Measurements from ENCODE around the gene F11R. TPM values are rescaled to one million over a fixed set of nuclear protein-coding genes. Genes with fewer than 3 reads are reported as not detected.
"Not testable (repeated sequence)": the region's sequence is repeated elsewhere in the genome, so short reads cannot be mapped to it uniquely, and the experiment has no call there.

F11R gene
- total RNA-seq, 1 donor from 2014 or later, result 166 TPM

- DNase-seq (ENCODE audit: low spot score), result no peak
Observed at GRCh38 chr1:160972939-160973338, 48.0 kb downstream of the F11R start.

DNA sequence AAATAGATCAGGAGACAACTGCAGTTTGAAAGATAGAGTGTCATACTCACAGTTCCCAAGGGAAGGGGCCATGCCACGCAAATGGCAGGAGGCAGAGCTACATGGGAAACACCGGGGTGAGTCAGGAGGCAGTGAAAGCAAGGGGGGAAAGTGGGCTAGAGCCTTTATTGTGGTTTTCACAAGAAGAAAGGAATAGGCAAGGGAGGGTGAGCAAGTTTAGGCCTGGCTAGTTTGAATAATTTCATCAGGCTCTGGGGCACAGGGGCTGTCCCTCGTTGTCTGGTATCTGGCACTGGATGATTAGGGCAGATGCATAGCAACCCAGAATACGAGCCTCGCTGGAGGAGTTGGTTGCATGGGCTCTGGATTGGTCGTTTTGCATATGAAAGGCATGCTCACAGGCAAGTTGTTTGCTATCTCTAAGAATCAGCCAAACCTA, 49.3 kb downstream of the F11R start:
- no peak for DNase-seq (ENCODE audit: low spot score)

DNA sequence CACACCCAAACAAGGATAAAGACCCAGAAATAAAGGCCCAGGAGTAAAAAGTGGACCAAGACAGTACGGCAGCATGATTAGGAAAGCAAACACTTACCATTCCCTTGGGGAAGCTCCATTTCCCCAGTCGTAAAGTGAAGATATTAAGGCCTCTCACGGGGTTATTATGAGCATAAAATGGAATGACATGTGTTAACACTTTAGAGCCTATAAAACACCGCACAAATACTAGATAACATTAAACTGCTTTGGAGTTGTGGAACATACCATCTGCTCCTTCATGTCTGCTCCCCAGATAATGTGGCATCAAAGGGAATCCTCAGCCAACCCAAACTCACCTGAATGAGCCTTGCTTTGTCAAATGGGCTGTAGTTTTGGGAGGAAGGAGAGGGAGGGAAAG, 57.4 kb downstream of the F11R start:
- DNase-seq (ENCODE audit: low spot score), result no peak

GRCh38 chr1:160961419-160961818, 59.5 kb downstream of the F11R start:
- DNase-seq (ENCODE audit: low spot score), result no peak

- DNase-seq (ENCODE audit: low spot score), result no peak
Observed at GRCh38 chr1:160956966-160957365, 64.0 kb downstream of the F11R start.

DNA sequence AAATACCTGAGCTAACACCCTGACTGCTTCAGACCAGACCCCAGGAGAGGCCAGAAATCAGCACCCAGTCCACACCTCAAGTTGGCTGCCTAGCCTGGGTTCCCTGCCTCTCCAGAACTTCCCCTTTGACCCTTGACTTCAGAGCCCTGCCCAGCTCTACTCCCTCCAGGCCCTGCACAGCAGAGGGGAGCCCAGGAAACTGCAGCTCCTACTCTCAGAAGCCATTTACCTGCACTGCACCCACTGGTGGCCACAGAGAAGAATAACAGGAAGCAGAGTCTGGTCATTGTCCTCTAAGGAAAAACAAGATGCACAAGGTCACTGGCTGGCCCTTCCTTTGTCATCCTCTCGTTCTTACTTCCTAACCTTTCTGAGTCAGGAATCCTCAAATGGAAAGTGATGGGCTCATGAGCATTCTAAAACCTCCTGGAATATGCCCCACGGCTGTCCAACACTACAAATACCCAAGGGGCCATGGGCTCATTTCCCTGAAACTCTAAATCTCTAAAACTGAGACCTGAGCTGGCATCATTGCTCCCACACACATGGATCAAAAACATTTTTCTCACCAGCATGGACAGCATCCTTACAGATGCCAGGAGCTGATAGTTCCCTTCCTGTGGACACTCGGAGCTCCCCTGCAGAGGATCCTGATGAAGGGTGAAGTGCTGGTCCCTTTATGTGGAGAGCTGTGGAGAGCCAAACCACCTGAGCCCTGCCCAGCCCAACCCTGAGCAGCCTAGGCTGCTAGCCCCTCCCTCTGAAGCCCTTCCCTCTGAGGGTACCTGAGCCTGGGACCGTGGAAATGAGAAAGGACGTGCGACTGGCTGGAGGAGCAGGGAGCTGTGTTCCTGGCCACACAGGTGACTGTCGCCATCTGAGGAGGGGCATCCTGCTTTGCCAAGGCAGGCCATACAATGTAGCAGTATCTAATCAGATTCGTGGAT, 66.5 kb downstream of the F11R start, which contains the start of gene ITLN2:
Gene ITLN2, minus strand, starts transcription at position 652 of the 947 bp plus-strand sequence. Its CDS starts 68 bp downstream, at position 584.
- DNase-seq (ENCODE audit: low spot score), result no peak

DNA sequence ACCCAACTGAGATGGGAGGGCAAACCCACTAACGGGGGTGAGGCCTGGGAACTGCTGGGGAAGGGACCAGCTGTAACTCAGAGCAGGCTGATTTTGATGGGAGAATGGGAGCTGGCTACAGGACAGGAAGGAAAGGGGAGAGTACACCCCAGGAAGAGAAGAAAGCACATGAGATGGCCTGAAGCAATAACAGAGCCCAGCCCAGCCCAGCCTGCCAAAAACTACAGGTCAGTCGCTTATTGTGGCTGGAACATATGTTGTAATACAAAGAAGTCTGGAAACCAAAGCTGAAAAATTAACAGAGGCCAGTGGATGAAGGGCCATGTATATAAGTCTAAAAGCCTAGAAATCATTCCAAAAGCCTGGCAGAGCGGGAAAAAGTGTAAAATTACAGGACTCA, 67.9 kb downstream of the F11R start:
- no peak for DNase-seq (ENCODE audit: low spot score)

- DNase-seq (ENCODE audit: low spot score), result no peak
Observed at GRCh38 chr1:160952129-160952510, 68.8 kb downstream of the F11R start.

GRCh38 chr1:160951443-160952128, 69.4 kb downstream of the F11R start:
- DNase-seq (ENCODE audit: low spot score), result peak; percentile 60

DNA sequence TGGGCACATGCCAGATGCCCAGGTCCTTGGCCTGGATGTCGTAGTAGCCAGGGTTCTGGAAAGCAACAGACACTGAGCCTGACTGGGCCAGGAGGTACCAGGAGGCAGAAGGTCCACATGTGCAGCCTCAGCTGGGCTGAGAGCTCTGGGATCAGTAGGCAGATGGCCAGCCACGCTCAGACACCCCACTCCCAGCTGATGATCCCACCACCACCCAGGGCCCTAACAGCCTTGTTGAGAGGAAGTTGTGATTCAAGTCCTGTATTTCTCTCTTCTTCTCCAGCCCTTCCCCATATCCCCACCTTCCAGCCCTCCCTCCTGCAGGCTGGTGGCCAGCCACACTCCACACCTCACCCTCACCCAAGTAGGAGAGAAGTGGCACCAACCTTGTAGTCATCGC, 70.3 kb downstream of the F11R start:
- no peak for DNase-seq (ENCODE audit: low spot score)

GRCh38 chr1:160949881-160950280, 71.1 kb downstream of the F11R start:
- DNase-seq (ENCODE audit: low spot score), result no peak

- not testable (repeated sequence) for DNase-seq (ENCODE audit: low spot score)
Observed at GRCh38 chr1:160949216-160949880, 71.6 kb downstream of the F11R start.

GRCh38 chr1:160947174-160947759, 73.7 kb downstream of the F11R start:
- not testable (repeated sequence) for DNase-seq (ENCODE audit: low spot score)

- not testable (repeated sequence) for DNase-seq (ENCODE audit: low spot score)
Observed at GRCh38 chr1:160945881-160946280, 75.1 kb downstream of the F11R start.

Other genes with a start within 250 kb of the F11R start
- gene LY9, start 225.0 kb downstream of the F11R start, total RNA-seq, result 3.2 TPM
- gene CD244, start 158.3 kb downstream of the F11R start, total RNA-seq, result 0.89 TPM
- gene ITLN1, start 136.0 kb downstream of the F11R start, total RNA-seq, result 16.8 TPM
- not detected for gene ITLN2, start 66.3 kb downstream of the F11R start, total RNA-seq
- gene TSTD1, start 17.8 kb upstream of the F11R start, total RNA-seq, result 79.8 TPM
- gene USF1, start 24.8 kb upstream of the F11R start, total RNA-seq, result 70.7 TPM
- 12.1 TPM for gene ARHGAP30, start 48.7 kb upstream of the F11R start, total RNA-seq
- gene NECTIN4, start 68.4 kb upstream of the F11R start, total RNA-seq, result 75.6 TPM
- 13.0 TPM for gene KLHDC9, start 77.2 kb upstream of the F11R start, total RNA-seq
- 39.2 TPM for gene PFDN2, start 96.9 kb upstream of the F11R start, total RNA-seq
- 34.7 TPM for gene NIT1, start 97.0 kb upstream of the F11R start, total RNA-seq
- gene DEDD, start 111.5 kb upstream of the F11R start, total RNA-seq, result 34.0 TPM
- gene UFC1, start 132.8 kb upstream of the F11R start, total RNA-seq, result 89.2 TPM
- gene USP21, start 138.3 kb upstream of the F11R start, total RNA-seq, result 29.1 TPM
- 26.8 TPM for gene PPOX, start 145.3 kb upstream of the F11R start, total RNA-seq
- 26.6 TPM for gene B4GALT3, start 156.4 kb upstream of the F11R start, total RNA-seq
- 42.6 TPM for gene ADAMTS4, start 177.9 kb upstream of the F11R start, total RNA-seq
- 94.1 TPM for gene NDUFS2, start 181.2 kb upstream of the F11R start, total RNA-seq
- 11.3 TPM for gene FCER1G, start 194.1 kb upstream of the F11R start, total RNA-seq
- gene APOA2, start 202.5 kb upstream of the F11R start, total RNA-seq, result not detected
- gene TOMM40L, start 204.9 kb upstream of the F11R start, total RNA-seq, result 17.5 TPM
- not detected for gene NR1I3, start 217.1 kb upstream of the F11R start, total RNA-seq
- 66.5 TPM for gene PCP4L1, start 237.6 kb upstream of the F11R start, total RNA-seq